Neural cell (in vitro differentiated cells): ENCODE measurements around the gene CNTN4.

ENCODE experiments used
- EP300 ChIP-seq: fragments of 450-650 bp; conservative IDR thresholded peaks from 2 replicates; pipeline ENCODE4 v1.6.1; 2014; ENCODE audit warnings: antibody characterized with exemption, mild to moderate bottlenecking, moderate library complexity; ENCODE audit not compliant: poor library complexity, severe bottlenecking
- EZH2 ChIP-seq: fragments of 200-600, 300-800 bp; shearing (Covaris generic), sonication (generic); IDR thresholded peaks from 2 replicates; pipeline ENCODE4 v1.6.1; 2014; ENCODE audit warnings: antibody characterized with exemption, low read length, borderline replicate concordance, mild to moderate bottlenecking; ENCODE audit not compliant: insufficient read depth, poor library complexity, severe bottlenecking
- POLR2AphosphoS5 ChIP-seq: IDR thresholded peaks from 2 replicates; pipeline ENCODE4 v1.6.1; 2012
- SMC3 ChIP-seq: fragments of 450-650 bp; conservative IDR thresholded peaks from 2 replicates; pipeline ENCODE4 v1.6.1; 2014; ENCODE audit warnings: antibody characterized with exemption, mild to moderate bottlenecking, moderate library complexity; ENCODE audit not compliant: poor library complexity
- TAF1 ChIP-seq: IDR thresholded peaks from 2 replicates; pipeline ENCODE4 v1.6.1; 2012; ENCODE audit warnings: low read depth
- TF ChIP-seq, protein P1 (sequence below): fragments of 450-650 bp; IDR thresholded peaks from 2 replicates; pipeline ENCODE4 v1.5.1; 2014; ENCODE audit warnings: antibody characterized with exemption, mild to moderate bottlenecking, moderate library complexity; ENCODE audit not compliant: poor library complexity, severe bottlenecking

DNA sequence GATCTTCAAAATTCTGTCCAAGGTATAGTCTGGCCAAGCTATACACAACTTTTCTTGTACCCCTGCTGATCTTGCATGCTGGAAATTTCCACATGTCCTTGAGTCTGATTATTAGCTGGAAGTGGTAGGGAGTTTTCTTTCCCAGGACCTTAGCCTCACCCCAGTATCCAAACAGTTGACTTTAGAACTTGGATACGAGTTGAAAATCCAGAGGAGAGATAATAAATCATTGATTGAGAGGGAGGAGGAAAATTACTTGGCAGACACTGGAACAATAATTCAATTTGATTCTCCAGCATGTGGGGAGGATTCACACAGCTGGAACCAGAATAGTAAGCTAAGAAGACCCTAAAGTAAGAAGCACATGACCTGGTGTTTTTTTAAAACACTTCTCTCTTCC lies 895.1 kb downstream of the CNTN4 start:
- TF ChIP-seq, protein P1, sequence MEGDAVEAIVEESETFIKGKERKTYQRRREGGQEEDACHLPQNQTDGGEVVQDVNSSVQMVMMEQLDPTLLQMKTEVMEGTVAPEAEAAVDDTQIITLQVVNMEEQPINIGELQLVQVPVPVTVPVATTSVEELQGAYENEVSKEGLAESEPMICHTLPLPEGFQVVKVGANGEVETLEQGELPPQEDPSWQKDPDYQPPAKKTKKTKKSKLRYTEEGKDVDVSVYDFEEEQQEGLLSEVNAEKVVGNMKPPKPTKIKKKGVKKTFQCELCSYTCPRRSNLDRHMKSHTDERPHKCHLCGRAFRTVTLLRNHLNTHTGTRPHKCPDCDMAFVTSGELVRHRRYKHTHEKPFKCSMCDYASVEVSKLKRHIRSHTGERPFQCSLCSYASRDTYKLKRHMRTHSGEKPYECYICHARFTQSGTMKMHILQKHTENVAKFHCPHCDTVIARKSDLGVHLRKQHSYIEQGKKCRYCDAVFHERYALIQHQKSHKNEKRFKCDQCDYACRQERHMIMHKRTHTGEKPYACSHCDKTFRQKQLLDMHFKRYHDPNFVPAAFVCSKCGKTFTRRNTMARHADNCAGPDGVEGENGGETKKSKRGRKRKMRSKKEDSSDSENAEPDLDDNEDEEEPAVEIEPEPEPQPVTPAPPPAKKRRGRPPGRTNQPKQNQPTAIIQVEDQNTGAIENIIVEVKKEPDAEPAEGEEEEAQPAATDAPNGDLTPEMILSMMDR: no peak
- TF ChIP-seq EP300: no peak
- no peak for TF ChIP-seq EZH2
- TF ChIP-seq SMC3: no peak
- no peak for TF ChIP-seq POLR2AphosphoS5
- TF ChIP-seq TAF1: no peak
